ENCODE results near the gene DNAJC15.

The DNAJC15 gene

DNA sequence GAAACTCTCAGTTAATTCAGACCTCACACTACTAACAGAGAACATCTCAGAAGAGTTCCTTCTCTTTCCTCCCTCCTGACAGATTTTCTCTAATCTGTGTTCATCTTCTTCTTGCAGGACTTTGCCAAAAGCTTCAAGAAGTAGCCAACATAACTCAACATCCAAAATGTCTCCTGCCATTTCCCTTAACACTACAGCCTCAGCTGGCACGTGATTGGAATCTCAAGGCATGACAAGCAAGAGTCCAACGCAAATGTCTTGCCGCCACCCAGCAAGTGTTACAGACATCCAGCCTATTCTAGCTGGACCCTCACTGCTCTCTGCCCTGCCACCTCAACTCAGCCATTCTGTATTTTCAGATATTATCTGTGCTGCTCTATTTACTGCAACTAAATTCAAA, 135.1 kb downstream of the DNAJC15 start (continued):
- TF ChIP-seq, protein P1, sequence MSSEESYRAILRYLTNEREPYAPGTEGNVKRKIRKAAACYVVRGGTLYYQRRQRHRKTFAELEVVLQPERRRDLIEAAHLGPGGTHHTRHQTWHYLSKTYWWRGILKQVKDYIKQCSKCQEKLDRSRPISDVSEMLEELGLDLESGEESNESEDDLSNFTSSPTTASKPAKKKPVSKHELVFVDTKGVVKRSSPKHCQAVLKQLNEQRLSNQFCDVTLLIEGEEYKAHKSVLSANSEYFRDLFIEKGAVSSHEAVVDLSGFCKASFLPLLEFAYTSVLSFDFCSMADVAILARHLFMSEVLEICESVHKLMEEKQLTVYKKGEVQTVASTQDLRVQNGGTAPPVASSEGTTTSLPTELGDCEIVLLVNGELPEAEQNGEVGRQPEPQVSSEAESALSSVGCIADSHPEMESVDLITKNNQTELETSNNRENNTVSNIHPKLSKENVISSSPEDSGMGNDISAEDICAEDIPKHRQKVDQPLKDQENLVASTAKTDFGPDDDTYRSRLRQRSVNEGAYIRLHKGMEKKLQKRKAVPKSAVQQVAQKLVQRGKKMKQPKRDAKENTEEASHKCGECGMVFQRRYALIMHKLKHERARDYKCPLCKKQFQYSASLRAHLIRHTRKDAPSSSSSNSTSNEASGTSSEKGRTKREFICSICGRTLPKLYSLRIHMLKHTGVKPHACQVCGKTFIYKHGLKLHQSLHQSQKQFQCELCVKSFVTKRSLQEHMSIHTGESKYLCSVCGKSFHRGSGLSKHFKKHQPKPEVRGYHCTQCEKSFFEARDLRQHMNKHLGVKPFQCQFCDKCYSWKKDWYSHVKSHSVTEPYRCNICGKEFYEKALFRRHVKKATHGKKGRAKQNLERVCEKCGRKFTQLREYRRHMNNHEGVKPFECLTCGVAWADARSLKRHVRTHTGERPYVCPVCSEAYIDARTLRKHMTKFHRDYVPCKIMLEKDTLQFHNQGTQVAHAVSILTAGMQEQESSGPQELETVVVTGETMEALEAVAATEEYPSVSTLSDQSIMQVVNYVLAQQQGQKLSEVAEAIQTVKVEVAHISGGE (tag by site-specific recombination; conservative IDR thresholded peaks at IDR 0.05; ENCODE audit: low read depth), result no peak
- TF ChIP-seq ZNF274 (IDR thresholded peaks at IDR 0.05; ENCODE audit: low read length) (no peak), ZNF274 (tag by site-specific recombination; IDR thresholded peaks at IDR 0.05; ENCODE audit: borderline replicate concordance) (no peak)

DNA sequence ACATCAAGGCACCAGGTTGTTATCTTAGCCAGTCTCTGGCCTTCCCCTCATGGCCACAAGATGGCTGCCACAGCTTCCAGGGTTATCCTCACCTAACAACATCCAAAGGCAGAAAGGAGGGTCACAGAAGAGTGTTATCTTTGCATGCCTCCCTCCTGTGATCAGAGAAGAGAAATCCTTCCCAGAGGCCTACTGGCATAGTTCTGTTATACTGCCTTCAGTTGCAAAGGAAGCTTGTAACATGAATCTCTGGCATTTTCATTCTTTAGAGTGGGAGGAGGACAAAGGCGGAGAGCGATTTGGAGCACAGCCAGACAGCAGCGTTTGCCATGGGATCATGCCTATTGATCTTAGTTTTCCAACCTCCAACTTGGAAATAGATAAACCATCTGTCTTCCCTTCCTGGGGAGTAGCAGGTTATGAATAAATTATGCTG, 135.7 kb downstream of the DNAJC15 start:
- no peaks in the 10 kb centered on the region for H3K36me3 ChIP-seq (ENCODE audit: control insufficient read depth in 2 of 2, insufficient read depth in 1 of 2, low read length in 2 of 2)
- no peak overlapping the region for H3K27ac ChIP-seq (ENCODE audit: extremely low read depth, low read depth, low read length)
- H3K4me3 ChIP-seq (ENCODE audit: low read depth, low read length), result no peak overlapping the region
- TF ChIP-seq ZNF561 (tag by site-specific recombination; IDR thresholded peaks at IDR 0.05; ENCODE audit: borderline replicate concordance) (no peak), EGR2 (tag by site-specific recombination; IDR thresholded peaks at IDR 0.05; ENCODE audit: low read depth) (peak; percentile 58), ZFHX2 (tag by site-specific recombination; conservative IDR thresholded peaks at IDR 0.05) (peak; percentile 54; the same call in 1 of the 2 replicates)
- TF ChIP-seq, protein P2, sequence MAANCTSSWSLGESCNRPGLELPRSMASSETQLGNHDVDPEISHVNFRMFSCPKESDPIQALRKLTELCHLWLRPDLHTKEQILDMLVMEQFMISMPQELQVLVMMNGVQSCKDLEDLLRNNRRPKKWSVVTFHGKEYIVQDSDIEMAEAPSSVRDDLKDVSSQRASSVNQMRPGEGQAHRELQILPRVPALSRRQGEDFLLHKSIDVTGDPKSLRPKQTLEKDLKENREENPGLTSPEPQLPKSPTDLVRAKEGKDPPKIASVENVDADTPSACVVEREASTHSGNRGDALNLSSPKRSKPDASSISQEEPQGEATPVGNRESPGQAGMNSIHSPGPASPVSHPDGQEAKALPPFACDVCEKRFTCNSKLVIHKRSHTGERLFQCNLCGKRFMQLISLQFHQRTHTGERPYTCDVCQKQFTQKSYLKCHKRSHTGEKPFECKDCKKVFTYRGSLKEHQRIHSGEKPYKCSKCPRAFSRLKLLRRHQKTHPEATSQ (tag by site-specific recombination; IDR thresholded peaks at IDR 0.05), result no peak
- no peaks in the 10 kb centered on the region for H3K9me3 ChIP-seq (ENCODE audit: control insufficient read depth, insufficient read depth, low read depth, low read length)
- POLR2A ChIA-PET, result no interaction called here
- no peaks in the 10 kb centered on the region for H3K4me1 ChIP-seq (ENCODE audit: control insufficient read depth, insufficient read depth, low read length)
- CTCF ChIA-PET, result interaction anchor here (0.8 kb wide), 1 partner anchor 29 kb away, joined by 3 read pairs; no protein-coding TSS in a partner anchor

All from HEK293 (cell line).